HG02763 (cell line): Measurements from ENCODE around the gene ACTN4.

ENCODE experiments used
- ATAC-seq: cut with Tn5 transposase; IDR thresholded peaks from one replicate; pipeline ENCODE4 v1.9.1; 2021; ENCODE audit warnings: mild to moderate bottlenecking, moderate library complexity; ENCODE audit not compliant: unreplicated experiment

Gene ACTN4

GRCh38 chr19:38660724-38661123, 13.3 kb downstream of the ACTN4 start:
- no peak for ATAC-seq

- no peak for ATAC-seq
These were observed 13.7 kb downstream of the ACTN4 start for GRCh38 chr19:38661136-38661535.

DNA sequence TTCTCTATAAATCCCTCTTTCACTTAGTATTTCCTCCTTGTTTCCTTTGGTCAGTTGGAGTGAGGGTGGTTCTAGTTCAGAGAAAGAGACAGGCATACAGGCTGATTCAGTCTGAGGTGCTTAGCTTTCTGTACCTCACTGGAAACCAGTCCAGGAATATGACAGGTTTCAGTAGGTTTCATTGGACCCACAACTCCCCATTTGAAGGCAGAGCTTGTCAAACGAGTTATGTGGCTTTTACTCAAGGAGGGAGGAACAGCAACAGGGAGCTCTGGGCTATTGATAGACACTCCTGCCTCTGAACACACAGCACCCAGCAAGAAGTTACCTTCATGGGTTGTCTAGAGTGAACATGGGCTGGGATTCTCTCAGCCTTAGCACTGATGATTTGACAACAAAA, 14.5 kb downstream of the ACTN4 start:
- ATAC-seq: no peak

- no peak for ATAC-seq
These were observed 15.2 kb downstream of the ACTN4 start for GRCh38 chr19:38662537-38663155.

GRCh38 chr19:38663156-38663651, 15.8 kb downstream of the ACTN4 start:
- ATAC-seq: no peak

GRCh38 chr19:38663957-38664502, 16.6 kb downstream of the ACTN4 start:
- ATAC-seq: no peak

GRCh38 chr19:38664503-38665211, 17.2 kb downstream of the ACTN4 start:
- no peak for ATAC-seq

GRCh38 chr19:38665219-38665931, 17.9 kb downstream of the ACTN4 start:
- ATAC-seq: no peak

- no peak for ATAC-seq
These were observed 18.7 kb downstream of the ACTN4 start for GRCh38 chr19:38665950-38666662.

- ATAC-seq: no peak
These were observed 19.4 kb downstream of the ACTN4 start for GRCh38 chr19:38666663-38667511.

- no peak for ATAC-seq
These were observed 20.3 kb downstream of the ACTN4 start for GRCh38 chr19:38667661-38668171.

DNA sequence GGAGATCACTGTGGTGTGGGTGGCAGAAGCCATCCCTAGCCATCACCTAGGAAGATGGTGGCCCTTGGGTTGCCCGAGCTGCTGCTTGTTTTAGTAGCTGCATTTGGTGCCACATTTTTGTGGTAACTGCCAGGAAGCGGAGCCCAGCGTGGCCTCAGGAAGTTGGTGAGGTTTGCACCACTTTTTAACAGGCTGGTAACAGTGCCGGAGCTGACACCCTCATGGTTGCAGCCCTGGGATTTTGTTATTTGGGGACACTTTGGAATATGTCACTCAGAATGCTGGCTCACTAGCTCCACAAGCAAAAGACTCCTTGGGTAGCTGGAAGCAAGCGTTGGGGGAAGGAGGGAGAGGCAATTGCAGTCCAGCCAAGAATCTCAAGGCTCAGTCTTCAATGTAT, 22.1 kb downstream of the ACTN4 start:
- ATAC-seq: no peak

GRCh38 chr19:38670921-38671398, 23.5 kb downstream of the ACTN4 start:
- no peak for ATAC-seq

DNA sequence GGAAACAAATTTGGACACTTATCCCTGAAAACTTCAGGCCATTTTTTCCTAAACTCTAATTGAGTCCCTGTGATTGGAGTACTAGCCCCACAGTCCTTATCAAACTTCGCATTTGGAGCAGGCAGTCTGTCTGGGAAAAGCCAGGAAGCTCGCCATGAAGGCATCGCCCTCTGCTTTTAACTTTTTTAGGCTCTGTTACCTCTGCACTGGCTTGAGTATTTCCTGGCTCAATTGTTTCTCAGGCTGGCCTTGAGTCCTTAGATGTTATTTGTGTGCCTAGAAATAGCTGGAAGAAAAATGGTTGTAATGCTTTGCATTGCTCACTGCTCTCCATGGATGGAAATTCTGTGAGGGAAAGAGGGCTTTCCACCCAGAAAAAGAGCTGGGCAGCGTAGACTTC, 24.2 kb downstream of the ACTN4 start:
- no peak for ATAC-seq

DNA sequence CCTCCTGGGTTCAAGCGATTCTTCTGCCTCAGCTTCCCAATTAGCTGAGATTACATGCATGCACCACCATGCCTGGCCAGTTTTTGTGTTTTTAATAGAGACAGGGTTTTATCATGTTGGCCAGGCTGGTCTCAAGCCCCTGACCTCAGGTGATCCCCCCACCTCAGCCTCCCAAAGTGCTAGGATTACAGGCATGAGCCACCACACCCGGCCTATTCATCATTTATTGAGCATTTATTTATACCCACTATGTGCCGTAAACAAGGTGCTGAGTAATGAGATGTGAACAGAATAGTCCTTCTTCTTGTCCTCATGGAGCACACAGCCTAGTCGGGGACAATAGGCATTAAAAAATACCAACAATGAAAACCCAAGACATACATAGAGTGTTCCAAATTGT, 25.6 kb downstream of the ACTN4 start:
- no peak for ATAC-seq

DNA sequence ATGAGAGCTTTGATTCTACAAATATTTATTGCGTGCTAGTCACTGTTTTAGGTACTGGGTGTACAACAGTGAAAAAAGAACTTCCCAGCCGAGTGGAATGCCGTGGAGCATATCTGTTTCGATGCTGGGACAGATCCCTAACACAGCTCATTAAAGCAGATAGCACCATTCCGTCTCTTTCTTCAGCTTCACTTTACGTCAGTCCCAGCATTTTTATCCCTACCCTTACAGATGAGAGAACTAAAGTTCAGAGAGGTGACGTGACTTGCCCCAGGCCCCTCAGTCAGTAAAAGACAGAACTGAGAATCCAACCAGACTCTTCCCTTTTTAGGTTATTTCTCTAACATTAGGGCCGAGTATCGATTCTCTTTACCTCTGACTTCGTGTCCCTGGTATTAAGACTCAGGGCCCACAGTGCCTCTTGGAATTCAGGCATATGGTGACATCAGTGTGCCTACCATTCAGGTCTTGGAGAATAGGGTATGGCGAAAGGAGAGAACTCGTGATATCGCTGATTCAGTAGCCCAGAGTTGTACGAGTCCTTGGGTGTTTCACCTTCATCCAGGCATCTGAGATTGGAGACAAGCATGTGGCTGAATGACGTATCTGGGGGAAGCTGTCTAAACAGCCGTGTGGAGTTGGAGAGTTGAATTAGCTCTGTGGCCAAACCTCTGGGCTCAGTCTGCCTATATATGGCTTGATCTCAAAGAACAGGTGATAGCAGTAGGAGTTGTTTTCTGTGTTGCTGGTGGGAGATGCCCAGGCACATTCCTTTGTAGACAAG, 27.1 kb downstream of the ACTN4 start:
- no peak for ATAC-seq

DNA sequence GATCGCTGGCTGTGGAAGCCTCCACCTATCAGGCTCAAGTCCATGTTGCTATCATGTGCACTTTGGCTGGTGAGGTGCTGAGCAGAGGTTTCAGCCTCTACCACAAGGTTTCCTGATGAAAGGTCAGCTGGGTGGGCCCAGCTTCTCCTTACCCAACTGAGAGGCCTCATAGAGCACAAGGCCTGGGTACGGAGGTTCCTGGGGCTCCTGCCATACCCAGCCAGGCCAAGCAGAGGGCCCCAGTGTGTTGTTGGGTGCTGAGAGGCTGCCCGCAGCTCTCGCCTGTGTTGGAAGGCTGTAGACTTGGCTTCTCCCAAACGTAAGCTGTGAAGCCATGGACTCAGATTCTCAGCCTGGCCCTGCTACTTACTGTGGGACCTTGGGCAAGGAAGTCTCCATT, 28.2 kb downstream of the ACTN4 start:
- no peak for ATAC-seq

DNA sequence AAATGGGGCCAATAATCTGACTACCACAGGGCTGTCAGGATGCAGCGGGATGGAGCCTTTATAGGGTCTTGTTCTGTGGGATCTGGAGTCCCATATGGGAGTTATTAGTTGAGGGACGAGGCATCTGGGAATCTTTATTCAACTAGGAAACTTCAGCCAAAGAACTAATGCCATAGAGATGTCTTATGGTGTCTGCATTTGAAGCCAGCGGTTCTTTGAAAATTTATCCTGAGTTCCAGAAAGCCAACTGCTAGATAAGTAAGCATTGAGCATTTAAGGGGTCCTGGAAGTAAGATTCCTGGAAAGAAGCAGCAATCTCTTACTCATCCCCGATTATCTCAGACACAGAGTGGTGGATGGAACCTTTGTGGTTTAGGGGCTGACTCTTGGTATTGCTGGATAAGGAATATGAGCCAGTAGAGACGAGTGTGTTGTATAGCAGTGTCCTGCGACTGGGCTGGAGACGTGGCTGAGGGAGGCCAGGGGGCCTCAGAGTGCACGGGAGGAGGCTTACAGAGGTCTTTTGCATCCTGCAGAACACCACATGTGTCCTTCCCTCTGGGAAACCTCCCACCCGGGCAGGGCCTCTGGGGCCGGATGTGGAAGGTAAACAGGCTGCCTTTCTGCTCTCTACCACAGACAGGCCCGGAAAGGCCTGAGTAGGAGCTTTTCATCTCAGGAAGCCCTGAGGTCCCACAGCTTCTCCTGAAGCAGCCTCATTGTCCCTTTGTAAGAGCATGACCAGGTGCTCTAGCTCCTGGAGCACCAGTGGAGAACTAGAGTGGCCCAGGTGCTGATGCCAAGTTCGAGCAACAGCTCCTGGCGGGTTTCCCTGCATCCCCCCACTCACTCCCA, 28.8 kb downstream of the ACTN4 start:
- ATAC-seq: no peak
